ENCODE data around the gene PTGES. TPM values are rescaled to one million over a fixed set of nuclear protein-coding genes. Genes with fewer than 3 reads are reported as not detected.
"Not testable (repeated sequence)": the region's sequence is repeated elsewhere in the genome, so short reads cannot be mapped to it uniquely, and the experiment has no call there.

PTGES gene
- total RNA-seq, 2 donors from 2014 or later: 1.7 to 2.2 TPM

GRCh38 chr9:129770741-129771140, 17.9 kb upstream of the PTGES start:
- DNase-seq (ENCODE audit: low spot score) (no peak), ATAC-seq (ENCODE audit: insufficient number of reproducible peaks, low FRiP score, low read depth) (no peak)
- Histone ChIP-seq H3K9me3 (no peaks in the 10 kb centered on the region), H3K27me3 (replicated peaks; ENCODE audit: insufficient read depth) (no peaks in the 10 kb centered on the region), H3K27ac (no peak overlapping the region), H3K4me3 (no peak overlapping the region), H3K4me1 (ENCODE audit: control insufficient read depth in 1 of 2, low read depth in 2 of 2) (no peaks in the 10 kb centered on the region), H3K36me3 (no peaks in the 10 kb centered on the region)
- TF ChIP-seq, protein P1, sequence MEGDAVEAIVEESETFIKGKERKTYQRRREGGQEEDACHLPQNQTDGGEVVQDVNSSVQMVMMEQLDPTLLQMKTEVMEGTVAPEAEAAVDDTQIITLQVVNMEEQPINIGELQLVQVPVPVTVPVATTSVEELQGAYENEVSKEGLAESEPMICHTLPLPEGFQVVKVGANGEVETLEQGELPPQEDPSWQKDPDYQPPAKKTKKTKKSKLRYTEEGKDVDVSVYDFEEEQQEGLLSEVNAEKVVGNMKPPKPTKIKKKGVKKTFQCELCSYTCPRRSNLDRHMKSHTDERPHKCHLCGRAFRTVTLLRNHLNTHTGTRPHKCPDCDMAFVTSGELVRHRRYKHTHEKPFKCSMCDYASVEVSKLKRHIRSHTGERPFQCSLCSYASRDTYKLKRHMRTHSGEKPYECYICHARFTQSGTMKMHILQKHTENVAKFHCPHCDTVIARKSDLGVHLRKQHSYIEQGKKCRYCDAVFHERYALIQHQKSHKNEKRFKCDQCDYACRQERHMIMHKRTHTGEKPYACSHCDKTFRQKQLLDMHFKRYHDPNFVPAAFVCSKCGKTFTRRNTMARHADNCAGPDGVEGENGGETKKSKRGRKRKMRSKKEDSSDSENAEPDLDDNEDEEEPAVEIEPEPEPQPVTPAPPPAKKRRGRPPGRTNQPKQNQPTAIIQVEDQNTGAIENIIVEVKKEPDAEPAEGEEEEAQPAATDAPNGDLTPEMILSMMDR (IDR thresholded peaks at IDR 0.05): no peak

- Histone ChIP-seq H3K27ac (no peak overlapping the region), H3K36me3 (no peaks in the 10 kb centered on the region), H3K4me3 (no peak overlapping the region), H3K27me3 (replicated peaks; ENCODE audit: insufficient read depth) (no peaks in the 10 kb centered on the region), H3K4me1 (ENCODE audit: control insufficient read depth in 1 of 2, low read depth in 2 of 2) (no peaks in the 10 kb centered on the region), H3K9me3 (no peaks in the 10 kb centered on the region)
- TF ChIP-seq, protein P1 (IDR thresholded peaks at IDR 0.05): no peak
- ATAC-seq (ENCODE audit: insufficient number of reproducible peaks, low FRiP score, low read depth) (no peak), DNase-seq (ENCODE audit: low spot score) (no peak)
Observed at GRCh38 chr9:129769669-129770068, 16.8 kb upstream of the PTGES start.

DNA sequence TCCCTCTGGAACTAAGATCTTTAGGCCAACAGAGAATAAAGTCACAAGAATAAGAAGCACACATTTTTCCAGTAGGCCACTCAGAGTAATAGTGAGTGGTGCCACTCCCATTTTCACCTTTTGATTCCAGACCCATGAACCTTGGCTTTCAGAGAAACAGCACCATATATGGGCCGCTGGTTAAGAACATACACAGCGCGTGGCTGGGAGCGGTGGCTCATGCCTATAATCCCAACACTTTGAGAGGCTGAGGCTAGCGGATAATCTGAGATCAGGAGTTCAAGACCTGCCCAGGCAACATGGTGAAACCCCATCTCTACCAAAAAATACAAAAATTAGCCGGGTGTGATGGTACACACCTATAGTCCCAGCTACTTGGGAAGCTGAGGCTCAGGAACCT, 15.6 kb upstream of the PTGES start:
- no peak for ATAC-seq (ENCODE audit: insufficient number of reproducible peaks, low FRiP score, low read depth)
- TF ChIP-seq, protein P1 (IDR thresholded peaks at IDR 0.05): no peak
- Histone ChIP-seq H3K36me3 (no peaks in the 10 kb centered on the region), H3K27me3 (replicated peaks; ENCODE audit: insufficient read depth) (no peaks in the 10 kb centered on the region), H3K9me3 (no peaks in the 10 kb centered on the region), H3K4me3 (no peak overlapping the region), H3K4me1 (ENCODE audit: control insufficient read depth in 1 of 2, low read depth in 2 of 2) (no peaks in the 10 kb centered on the region), H3K27ac (no peak overlapping the region)
- DNase-seq (ENCODE audit: low spot score): no peak

- Histone ChIP-seq H3K4me3 (no peak overlapping the region), H3K27ac (no peak overlapping the region), H3K4me1 (ENCODE audit: control insufficient read depth in 1 of 2, low read depth in 2 of 2) (no peaks in the 10 kb centered on the region), H3K9me3 (no peaks in the 10 kb centered on the region), H3K27me3 (replicated peaks; ENCODE audit: insufficient read depth) (no peaks in the 10 kb centered on the region), H3K36me3 (no peaks in the 10 kb centered on the region)
- TF ChIP-seq, protein P1 (IDR thresholded peaks at IDR 0.05): no peak
- DNase-seq (ENCODE audit: low spot score): no peak
- no peak for ATAC-seq (ENCODE audit: insufficient number of reproducible peaks, low FRiP score, low read depth)
Observed at GRCh38 chr9:129765764-129766317, 13.0 kb upstream of the PTGES start.

DNA sequence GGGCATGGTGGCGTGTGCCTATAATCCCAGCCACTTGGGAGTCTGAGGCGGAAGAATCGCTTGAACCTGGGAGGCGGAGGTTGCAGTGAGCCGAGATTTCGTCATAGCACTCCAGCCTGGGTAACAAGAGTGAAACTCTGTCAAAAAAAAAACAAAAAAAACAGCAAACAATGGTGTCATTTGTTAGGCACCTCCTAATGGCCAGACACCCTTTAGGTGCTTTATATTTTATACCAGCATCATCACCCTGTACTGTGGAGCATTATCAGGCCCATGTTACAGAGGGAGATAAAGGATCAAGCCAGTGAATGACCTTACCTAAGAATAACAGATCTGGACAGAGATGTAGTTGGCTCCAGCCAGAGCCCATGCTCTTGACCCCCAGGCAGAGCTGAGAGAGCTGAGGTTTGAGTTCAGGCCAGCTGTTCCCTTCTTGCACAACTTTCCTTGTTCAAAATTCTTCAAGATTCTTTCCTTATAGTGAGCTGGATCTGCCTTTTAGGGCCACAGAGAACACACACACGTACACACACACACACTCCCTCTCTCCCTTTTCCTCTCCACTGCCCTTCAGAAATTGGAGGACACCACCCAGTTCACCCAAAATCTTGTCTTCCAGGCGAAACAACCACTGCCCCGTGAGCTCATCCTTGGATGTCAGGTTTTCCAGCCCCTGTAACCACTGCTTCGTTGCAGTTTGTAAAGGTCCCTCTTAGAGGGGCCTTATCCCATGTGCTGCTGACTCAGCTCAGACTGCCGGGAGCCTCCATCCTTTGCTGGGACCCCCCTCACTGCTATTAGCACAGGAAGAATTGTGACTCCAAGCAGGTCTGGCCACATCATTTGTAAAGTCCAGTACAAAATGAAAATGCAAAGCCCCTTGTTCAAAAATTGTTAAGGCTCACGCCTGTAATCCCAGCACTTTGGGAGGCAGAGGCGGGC, 10.4 kb upstream of the PTGES start:
- TF ChIP-seq, protein P1 (IDR thresholded peaks at IDR 0.05): no peak
- Histone ChIP-seq H3K27ac (no peak overlapping the region), H3K27me3 (replicated peaks; ENCODE audit: insufficient read depth) (no peaks in the 10 kb centered on the region), H3K9me3 (no peaks in the 10 kb centered on the region), H3K36me3 (no peaks in the 10 kb centered on the region), H3K4me1 (ENCODE audit: control insufficient read depth in 1 of 2, low read depth in 2 of 2) (no peaks in the 10 kb centered on the region), H3K4me3 (no peak overlapping the region)
- DNase-seq (ENCODE audit: low spot score): no peak
- ATAC-seq (ENCODE audit: insufficient number of reproducible peaks, low FRiP score, low read depth): no peak

GRCh38 chr9:129762370-129762984, 9.6 kb upstream of the PTGES start:
- DNase-seq (ENCODE audit: low spot score); H3K27ac ChIP-seq: not testable (repeated sequence)

More at GRCh38 chr9:129762370-129762984, 9.6 kb upstream of the PTGES start:
- ATAC-seq (ENCODE audit: insufficient number of reproducible peaks, low FRiP score, low read depth); H3K4me1 ChIP-seq (ENCODE audit: control insufficient read depth in 1 of 2, low read depth in 2 of 2); H3K4me3 ChIP-seq; H3K9me3 ChIP-seq; H3K36me3 ChIP-seq; H3K27me3 ChIP-seq (replicated peaks; ENCODE audit: insufficient read depth): not testable (repeated sequence)
